HG03432 (cell line): ENCODE measurements around the gene TMEM89.
A peak's percentile ranks its signal among the peaks of the same experiment; 100 is the strongest.

Experiments
- ATAC-seq: cut with Tn5 transposase; IDR thresholded peaks from one replicate; pipeline ENCODE4 v1.9.1; 2021; ENCODE audit warnings: mild to moderate bottlenecking, moderate library complexity; ENCODE audit not compliant: unreplicated experiment

TMEM89 gene

DNA sequence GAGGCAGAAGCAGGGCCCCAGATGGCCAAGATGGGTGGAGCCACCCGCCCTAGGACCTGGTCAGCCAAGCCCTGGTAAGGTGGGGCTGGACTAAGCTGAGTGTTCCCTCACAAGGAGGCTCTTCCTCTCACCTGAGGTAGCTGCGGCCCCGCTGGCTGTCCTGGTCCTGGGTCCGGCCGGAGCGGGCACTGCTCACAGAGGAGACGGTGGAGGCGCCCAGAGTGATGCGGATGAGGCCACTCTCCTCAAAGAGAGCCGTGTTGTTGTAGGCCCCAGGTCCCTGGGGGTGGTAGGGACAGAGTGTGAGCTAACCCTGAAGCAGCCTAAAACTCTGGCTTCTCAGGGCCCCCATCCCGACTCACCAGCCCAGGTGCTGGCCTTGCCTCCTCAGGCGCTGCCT lies 21.0 kb upstream of the TMEM89 start:
- ATAC-seq = no peak

DNA sequence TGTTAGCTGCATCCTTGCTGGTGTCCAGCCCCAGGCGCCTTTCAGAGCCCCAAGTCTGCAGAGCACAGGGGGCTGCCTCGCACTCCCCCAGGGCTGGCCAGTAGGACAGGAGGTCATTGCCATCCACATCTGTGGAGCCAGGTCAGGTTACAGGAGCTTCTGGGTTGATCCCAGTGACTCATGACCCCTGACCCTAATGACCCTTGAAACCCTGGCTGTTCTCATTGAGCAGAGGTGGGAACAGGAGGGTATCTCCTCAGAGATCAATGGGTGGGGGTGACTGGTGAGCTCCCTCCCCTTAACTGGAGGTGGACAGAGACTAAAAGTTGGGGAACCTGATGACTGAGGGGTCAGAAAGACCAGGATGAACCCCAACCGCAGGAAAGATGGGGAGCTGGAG lies 19.8 kb upstream of the TMEM89 start:
- no peak for ATAC-seq

DNA sequence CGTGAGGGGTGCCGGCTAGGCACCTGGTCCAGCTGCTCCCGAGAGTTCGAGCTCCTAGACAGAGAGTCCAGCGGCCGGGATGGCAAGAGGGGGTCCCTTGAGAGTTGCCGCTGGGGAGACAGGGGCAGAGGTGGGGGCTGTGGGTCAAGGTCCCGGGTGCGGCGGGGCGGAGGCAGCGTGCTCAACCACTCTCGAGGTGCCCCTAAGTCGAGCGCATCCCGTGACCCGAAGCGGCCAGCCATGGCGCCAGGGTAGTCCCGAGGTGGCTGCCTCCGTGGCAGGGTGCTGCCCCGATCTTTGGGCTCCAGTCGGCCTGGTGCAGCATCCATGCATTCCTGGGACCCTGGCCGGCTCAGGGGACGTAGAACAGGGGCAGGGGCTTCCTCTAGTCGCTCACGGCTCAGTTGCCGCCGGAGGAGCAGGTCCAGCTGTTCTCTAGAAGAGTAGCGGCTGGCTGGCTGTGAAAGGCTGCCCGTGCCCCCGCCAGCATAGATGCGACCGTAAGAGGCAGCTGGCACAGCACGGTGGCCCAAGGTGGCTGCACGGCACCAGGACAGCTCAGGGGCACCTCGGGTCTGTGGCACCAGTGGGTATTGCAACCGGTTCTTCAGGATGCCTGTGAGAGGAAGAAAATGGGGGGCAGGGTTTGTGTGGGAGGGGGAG lies 18.5 kb upstream of the TMEM89 start:
- no peak for ATAC-seq

DNA sequence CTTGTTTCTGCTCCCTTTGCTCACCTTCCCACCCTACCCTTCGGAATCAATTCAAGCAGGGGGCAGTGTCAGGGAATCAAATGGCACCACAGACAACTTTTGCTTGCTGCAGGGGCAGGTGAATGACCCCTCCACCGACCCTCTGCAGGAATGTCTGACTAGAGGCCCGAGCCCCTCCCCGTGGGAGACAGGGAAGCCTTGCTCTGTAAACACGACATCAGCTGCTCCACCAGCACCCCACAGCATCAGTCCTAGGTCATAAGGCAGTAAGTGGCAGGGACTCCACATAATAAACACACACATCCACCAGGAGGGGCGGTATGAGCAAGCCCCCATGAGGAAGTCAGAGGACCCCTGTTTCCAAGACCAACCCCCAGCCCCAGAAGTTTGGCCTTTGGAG lies 15.7 kb upstream of the TMEM89 start:
- ATAC-seq = no peak

DNA sequence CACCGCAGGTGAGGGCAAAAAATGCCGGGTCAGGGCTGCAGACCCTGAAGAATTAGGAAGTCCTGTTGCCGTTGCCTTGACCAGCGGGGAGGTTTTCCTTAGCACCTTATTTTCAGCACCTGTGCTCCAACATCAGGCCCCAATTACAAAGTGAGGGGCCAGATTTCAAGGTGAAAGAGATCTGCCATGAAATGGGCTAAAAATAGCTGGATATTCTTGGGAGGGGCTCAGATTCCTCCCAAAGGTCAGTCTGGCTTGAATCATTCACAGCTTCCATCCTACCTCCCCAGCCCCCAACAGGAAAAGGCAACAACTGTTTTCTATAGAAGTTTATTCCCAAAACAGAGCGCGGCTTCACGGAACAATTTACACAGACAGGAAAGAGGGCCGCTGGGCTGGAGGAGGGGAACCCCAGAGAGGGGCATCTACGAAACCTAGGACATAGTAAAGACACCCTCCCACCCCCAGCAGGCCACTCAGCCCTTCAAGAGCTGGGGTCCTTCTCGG lies 14.6 kb upstream of the TMEM89 start:
- ATAC-seq = no peak

DNA sequence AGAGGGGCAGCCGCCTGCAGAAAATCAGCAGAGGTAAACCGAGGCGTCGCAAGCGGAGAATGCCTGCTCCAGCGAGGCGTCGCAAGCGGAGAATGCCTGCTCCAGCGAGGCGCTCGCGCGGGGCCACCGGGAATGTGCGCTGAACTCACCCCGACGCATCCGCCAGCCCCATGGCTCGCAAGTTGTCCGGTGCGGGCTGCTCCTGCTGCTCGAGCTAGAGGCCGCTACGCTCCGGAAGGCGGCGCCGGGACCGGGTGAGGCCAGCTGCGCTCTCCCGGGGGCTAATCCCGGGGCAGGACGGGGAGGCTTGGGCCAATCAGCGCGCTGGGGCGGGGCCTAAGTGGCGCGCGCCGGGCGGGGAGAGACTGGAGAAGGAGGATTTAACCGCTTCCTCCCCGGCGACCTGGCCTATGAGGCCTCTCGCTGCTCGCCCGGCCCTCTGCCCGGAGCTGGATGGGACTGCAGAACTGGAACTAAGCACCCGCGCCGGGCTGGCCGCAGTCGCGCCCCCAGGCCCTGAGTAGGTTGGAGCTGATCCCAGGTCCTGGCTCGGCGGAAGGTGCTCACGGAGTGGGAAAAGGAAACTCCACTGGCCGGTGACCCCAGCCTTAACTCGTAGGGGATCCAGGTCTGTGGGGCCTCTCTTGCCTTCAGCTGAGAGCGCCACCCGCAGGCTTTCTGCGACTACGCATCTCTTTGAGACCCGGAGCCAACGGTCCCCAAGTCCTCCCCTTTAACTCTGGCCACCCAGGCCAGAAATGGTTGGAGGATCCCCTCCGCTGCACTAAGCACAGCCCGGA lies 13.9 kb upstream of the TMEM89 start, which contains the start of gene SLC26A6:
Gene SLC26A6, minus strand, starts transcription at position 240 of the 800 bp plus-strand sequence. Its CDS starts 68 bp downstream, at position 172.
- ATAC-seq = peak; percentile 94

DNA sequence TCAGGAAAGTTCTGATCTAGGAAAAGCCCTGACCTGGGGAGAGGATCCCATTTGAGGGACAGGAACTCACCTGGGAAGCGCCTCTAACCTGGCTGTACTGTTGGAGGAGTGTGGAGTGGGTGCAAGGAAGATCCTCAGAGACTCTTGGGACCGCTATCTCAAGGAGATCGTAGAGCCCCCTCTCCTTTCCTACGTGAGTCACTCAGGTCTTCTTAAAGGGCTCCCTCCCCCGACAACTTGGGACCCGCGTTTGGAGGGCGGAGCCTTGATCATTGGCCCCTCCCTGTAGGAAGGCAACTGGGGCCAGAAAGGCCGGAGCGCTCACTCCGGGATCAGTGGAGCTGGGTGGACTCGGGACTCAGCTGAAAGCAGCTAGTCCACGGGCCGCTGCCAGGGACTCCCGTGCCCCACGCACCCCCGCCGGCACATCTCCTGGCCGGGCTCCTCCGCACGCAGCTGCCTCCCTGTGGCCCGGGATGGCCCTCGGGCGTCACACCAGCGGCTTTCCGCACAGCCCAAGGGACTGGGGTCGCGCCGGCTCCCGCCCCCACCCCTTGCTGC lies 13.2 kb upstream of the TMEM89 start:
- ATAC-seq = peak; percentile 29

DNA sequence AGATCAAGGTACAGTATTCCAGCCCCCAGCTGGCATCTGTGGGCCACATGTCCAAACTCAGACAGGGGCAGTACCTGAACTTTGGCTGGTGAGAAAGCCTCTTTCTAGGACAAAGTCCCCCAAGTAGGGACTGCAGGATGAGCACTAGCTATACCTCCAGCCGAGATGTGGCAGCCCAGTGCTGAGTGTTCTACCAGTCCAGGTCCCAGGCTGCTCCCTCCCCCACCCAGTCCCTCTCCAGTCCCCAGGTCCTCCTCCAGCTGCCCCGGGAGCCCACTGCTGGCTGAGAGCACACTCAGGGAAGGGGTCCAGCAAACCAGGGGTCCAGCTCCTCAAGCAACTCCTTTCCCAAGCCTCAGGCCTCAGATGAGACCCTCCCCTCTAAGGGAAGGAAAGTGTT lies 12.2 kb upstream of the TMEM89 start:
- ATAC-seq = no peak

DNA sequence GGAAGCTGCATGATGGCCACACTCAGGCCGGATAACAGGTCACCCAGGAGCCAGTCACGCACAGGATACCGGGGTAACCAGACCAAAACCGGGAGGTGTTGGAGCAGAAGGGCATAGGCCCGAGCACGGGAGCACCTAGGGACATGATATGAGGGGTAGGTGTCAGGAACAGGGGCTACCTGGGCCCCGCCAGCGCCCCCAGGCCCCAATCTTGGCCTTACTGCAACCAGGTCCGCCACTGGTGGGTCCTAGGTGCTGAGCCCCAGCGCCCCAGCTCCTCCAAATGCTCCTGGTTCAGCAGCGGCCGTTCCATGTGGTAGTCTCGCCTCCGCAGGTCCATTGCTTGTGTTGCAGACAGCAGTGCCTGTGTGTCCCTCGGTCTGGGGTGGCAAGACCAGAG lies 11.7 kb upstream of the TMEM89 start:
- ATAC-seq = no peak

DNA sequence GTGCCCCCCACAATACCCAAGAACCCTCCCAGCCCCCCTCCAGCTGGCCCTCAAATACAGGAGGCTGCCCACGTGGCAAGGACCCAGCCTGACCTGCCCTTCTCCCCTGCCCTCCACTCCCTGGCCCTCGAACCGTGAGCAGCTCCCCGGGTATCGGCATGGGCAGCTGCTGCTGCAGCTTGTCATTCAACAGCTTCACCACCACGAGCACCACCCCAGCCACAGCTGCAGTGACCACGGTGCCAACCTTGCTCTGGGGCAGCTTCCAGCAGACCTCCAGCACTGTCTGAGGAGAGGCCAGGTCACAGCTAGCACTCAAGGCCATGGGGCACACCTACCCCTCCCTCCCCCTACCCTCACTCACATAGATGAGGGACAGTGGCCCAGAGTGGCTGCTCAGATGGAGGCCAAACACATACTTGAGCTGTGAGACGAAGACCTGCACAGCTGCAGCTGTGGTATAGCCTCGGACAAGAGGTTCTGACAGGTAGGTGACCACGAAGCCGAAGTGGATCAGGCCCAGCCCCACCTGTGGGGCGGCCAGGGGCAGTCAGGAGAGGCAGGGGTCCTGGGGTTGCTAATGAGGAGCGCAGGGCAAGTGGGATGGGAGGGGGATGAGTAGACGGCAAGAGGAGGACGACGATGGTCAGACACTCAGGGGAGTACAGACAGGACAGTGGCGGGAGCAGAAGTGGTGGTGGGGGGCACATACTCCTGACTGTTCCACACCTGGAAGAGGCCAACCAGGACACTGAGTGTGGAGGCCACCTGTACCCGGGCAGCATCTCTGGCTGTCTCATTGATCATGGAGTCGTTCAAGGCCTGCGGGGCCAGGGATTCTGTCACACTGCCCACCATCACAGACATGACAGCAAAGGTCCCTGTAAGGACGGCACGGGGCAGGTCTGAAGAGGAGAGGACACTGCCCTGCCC lies 10.2 kb upstream of the TMEM89 start:
- ATAC-seq = no peak

DNA sequence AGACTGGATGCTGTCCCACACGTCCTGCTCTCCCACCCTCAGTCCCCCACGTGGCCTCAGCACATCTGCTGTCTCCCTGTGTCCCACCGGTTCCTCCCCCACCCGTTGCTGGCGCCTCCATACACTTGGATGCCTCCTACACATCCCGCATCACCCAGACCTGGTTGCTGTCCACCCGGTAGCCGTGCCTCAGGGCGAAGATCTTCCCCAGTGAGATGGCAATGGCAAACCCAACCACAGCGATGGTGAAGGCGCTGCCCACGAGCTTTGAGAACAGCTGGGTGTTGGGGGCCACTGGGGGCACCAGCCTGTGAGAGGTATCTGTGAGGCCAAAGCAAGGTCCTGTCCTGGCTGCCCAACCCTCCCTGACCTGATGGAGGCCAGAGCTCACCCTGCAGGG lies 9.3 kb upstream of the TMEM89 start:
- ATAC-seq = no peak

DNA sequence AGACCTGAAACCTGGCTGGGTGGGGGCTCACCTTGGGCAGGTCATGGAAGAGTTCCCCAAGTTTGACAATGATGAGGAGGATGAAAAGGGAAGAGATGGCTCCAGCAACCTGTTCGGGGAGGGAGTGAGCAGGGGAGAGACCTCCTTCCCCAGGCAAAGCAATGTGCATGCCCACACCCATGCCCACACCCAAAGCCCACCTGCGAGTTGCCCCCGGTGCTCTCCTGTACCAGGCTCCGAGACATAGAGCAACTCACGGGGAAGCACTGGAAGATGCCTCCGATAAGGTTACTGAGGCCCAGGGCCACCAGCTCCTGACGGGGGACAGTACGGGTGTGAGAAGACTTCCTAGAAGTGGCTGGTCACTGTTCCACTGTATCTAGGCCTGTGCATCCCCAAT lies 8.8 kb upstream of the TMEM89 start:
- ATAC-seq = no peak

DNA sequence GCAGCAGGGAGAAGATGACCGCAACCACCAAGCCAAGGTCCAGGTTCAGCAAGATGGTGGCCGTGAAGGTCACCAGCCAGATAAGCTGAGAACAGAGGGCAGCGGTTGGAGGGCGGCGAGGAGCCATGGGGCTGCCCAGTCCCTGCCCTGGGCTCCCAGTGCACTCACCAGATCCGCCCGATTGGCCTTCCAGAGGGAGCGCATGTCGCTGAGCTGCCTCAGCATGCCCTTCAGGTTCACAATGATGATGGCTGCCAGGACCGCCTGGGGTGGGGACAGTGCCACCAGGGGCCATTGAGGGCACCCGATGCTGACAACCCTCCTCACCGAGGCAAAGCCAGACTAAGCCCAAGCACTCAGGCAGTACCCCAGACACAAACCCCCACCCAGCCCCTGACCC lies 8.3 kb upstream of the TMEM89 start:
- no peak for ATAC-seq

DNA sequence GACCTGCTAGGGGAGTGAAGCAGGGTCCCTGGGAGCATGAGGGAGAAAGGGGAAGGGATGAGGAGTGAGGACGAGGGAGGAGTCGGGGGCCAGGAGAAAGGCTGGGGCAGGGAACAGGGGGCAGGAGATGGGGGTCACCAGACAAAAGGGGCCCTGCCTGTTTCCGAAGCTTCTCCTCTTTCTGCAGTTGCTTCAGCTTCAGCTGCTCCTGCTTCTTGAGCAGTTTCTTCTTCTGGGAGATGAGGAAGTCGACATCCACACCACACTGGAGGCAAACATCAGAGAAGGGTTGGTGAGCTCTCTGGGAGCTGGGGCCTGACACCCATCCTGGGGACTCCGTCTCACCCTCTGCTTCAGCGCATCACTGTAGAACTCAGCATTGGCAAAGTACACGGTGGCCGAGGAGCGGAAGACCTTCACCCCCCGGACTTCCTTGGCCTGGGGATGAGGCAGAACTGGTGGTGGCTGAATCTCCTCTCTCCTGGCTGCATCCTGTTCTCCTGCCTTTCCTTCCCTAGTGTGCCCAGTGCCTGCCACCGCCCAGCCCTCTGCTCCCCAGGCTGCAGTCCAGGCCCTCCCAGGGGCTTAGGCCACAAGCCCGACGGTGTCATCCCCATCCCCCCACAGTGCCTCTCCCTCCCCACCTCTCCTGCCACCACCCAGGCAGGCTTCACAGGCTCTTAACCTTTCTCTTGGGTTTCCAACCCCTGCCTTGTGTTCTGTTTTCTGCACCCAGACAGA lies 6.9 kb upstream of the TMEM89 start:
- no peak for ATAC-seq

DNA sequence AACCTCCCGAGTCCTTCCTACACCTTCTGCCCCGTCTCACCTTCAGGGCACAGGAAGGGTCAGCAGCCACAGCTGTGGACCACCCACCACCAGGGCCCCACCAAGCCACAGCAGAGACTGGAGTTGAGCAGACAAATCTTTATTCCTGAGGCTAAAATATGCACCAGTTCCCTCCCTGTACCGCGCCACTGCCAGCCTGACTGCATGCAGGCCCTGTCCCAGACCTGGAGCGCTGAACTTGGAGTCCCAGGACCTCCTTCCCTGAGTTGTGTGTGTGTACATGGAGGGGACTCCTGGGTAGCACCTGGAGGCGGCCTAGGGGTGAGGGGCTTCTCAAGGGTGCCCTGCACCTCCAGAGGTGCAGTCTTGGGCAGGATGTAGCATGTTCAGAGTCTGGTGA lies 4.0 kb upstream of the TMEM89 start:
- no peak for ATAC-seq

DNA sequence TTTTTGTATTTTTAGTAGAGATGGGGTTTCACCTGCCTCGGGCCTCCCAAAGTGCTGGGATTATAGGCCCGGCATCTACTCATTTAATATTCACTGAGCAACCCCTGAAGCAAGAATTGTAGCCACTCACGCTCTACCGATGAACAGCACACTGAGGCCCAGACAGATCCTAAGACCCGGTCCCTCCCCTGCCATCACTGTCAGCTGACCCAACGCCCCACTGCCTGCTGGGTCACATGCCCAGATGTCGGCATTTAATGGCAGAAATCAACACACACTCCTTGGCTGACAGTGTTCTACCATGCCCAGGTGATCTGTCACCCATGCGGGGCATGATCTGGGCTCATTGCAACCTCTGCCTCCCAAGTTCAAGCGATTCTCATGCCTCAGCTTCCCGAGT lies 3.2 kb upstream of the TMEM89 start:
- ATAC-seq = no peak

DNA sequence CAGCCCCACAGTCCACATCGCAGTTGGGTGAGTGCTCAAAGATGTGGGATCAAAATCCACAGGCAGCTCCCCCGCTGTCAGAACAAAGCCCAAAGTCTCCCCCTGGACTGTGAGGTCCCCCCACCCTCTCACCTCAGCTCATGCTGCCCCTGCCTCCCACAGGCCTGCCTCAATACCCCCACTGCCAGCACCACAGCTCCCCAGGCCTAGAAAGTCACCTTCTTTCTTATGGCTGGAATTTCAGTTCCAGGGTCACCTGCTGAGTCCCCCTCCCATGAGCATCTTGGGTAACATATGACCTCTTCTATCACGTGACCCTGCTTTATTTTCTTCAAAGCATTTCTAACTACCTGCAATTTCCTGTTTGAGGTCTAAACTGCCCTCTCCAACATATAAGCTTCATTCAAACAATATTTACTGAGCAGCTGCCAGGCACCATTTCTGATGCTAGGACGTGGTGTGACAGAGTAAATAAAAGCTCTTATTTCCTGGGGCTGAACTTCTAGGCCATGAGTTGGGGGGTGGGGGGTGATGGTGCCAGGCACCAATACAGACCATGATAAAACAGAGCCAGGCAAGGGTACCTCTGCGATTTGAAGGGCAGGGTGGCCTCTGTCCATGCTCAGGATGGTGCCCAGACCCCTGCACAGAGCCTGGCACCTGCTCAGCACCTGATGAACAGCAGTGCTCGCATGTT lies 2.4 kb upstream of the TMEM89 start:
- no peak for ATAC-seq

DNA sequence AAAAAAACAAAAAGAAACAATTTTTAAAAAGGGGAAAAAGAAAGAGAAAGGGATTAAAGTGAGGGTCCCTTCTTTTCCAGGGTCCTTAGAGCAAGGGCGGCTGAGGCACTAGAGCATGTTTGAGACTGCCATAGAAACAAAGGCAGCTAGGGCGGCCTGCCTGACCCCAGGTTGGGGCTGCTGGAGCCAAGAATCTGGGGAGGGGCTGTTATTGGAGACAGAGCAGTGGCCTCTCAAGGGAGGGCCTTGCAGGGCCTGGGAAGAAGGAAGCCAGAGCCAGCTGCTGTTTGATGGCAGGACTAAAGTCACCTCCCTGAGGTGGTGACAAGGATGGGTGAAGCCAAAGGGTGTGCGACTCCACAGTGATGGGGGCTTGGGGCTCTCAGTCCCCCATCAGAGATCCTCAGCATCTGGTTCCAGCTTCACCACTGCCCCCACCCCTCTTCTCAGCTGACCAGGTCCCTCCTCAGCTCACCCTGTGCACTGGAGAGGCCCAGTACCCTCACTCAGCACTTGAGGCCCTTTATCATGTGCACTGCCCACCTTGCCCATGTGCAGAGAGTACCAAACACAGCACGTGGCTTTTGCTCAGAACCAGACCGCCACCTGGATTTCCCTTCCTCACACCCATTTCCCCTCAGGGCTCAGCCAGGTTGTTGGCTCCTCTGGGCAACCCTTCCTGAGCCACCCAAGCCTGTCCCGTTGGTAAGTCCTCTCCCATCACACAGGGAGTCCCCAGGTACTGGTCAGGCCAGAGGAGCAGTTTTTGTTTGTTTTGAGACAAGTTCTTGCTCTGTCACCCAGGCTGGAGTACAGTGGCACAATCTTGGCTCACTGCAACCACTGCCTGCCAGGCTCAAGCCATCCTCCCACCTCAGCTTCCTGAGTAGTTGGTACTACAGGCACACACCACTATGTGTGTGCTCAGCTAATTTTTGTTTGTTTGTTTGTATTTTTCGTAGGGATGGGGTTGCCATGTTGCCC lies 1.7 kb downstream of the TMEM89 start:
- ATAC-seq = no peak
